PC-3 (cell line): ENCODE data around the gene FBXO31. TPM values are rescaled to one million over a fixed set of nuclear protein-coding genes. Genes with fewer than 3 reads are reported as not detected.
A peak's percentile ranks its signal among the peaks of the same experiment; 100 is the strongest.

ENCODE experiments used
- ATAC-seq: fragments of 200-7000 bp; cut with Tn5 transposase; 2 replicates; pipeline ENCODE4 v1.9.1; 2020; ENCODE audit warnings: mild to moderate bottlenecking, moderate library complexity
- BruUV-seq: library from RNA; stranded (reverse); fragments of 400-500 nt; replicated peaks from 2 replicates; lab custom pipeline; 2021; lab: Mats Ljungman, UMichigan
- CTCF ChIA-PET: fragments of 300-600 bp; sonication (Branson Sonifier 250); formaldehyde crosslinking; loops from one replicate; lab custom pipeline; 2022; ENCODE audit warnings: antibody characterized with exemption; lab: Charles Lee
- POLR2A ChIA-PET: fragments of 300-600 bp; sonication (Branson Sonifier 250); formaldehyde crosslinking; loops from one replicate; lab custom pipeline; 2022; ENCODE audit warnings: antibody characterized with exemption; ENCODE audit not compliant: unreplicated experiment; lab: Charles Lee
- DNase-seq: peaks from one replicate; pipeline ENCODE4 v3.0.0-alpha.2; 2015
- H2AFZ ChIP-seq: fragments of 300-600 bp; sonication (generic); 2 replicates; pipeline ENCODE4 v1.6.0; 2016; ENCODE audit warnings: antibody characterized with exemption, low read length
- H3F3A ChIP-seq: fragments of 300-600 bp; sonication (generic); one replicate; pipeline ENCODE4 v1.6.0; 2017; ENCODE audit warnings: antibody characterized with exemption, low read length, control low read depth, mild to moderate bottlenecking; ENCODE audit not compliant: unreplicated experiment
- H3K27ac ChIP-seq: fragments of 300-600 bp; sonication (generic); 2 replicates; pipeline ENCODE4 v1.5.1; 2016; ENCODE audit warnings: mild to moderate bottlenecking, low read length
- H3K27me3 ChIP-seq: fragments of 300-600 bp; sonication (generic); 2 replicates; pipeline ENCODE4 v1.6.1; 2016; ENCODE audit warnings: low read length, mixed read lengths
- H3K36me3 ChIP-seq: fragments of 300-600 bp; sonication (generic); 2 replicates; pipeline ENCODE4 v1.6.1; 2016; ENCODE audit warnings: low read depth, mixed run types, low read length, mixed read lengths
- H3K4me1 ChIP-seq: fragments of 300-600 bp; sonication (generic); 2 replicates; pipeline ENCODE4 v1.5.1; 2016; ENCODE audit warnings: low read length; ENCODE audit not compliant: insufficient read depth
- H3K4me2 ChIP-seq: fragments of 300-600 bp; sonication (generic); 2 replicates; pipeline ENCODE4 v1.6.0; 2016; ENCODE audit warnings: low read length
- H3K4me3 ChIP-seq: fragments of 300-600 bp; sonication (generic); 2 replicates; pipeline ENCODE4 v1.5.1; 2016; ENCODE audit warnings: mild to moderate bottlenecking, low read length, mixed read lengths
- H3K79me2 ChIP-seq: fragments of 300-600 bp; sonication (generic); 2 replicates; pipeline ENCODE4 v1.6.1; 2017; ENCODE audit warnings: low read length, mixed read lengths
- H3K9ac ChIP-seq: fragments of 300-600 bp; sonication (generic); 2 replicates; pipeline ENCODE4 v1.6.0; 2016; ENCODE audit warnings: mild to moderate bottlenecking, low read length
- H3K9me2 ChIP-seq: fragments of 300-600 bp; sonication (generic); replicated peaks from 2 replicates; pipeline ENCODE4 v1.6.1; 2016; ENCODE audit warnings: mixed run types, low read length, mixed read lengths
- H3K9me3 ChIP-seq: fragments of 300-600 bp; sonication (generic); 2 replicates; pipeline ENCODE4 v1.6.1; 2016; ENCODE audit warnings: low read length, mixed read lengths
- H4K20me1 ChIP-seq: fragments of 300-600 bp; sonication (generic); 2 replicates; pipeline ENCODE4 v1.6.1; 2016; ENCODE audit warnings: low read length, mixed read lengths
- EZH2 ChIP-seq: fragments of 300-600 bp; sonication (generic); IDR thresholded peaks from one replicate; pipeline ENCODE4 v1.6.1; 2017; ENCODE audit warnings: antibody characterized with exemption, mild to moderate bottlenecking, low read length; ENCODE audit not compliant: unreplicated experiment
- EZH2phosphoT487 ChIP-seq: fragments of 300-600 bp; sonication (generic); IDR thresholded peaks from 2 replicates; pipeline ENCODE4 v1.6.1; 2018; ENCODE audit warnings: mild to moderate bottlenecking, antibody characterized with exemption, low read length, borderline replicate concordance
- intact Hi-C: fragments of 100-400 bp; cut with micrococcal nuclease; formaldehyde crosslinking; loops from 2 replicates; pipeline ENCODE4 v1.9.0; 2023
- total RNA-seq: library from RNA; depleted of rRNA; stranded (reverse); fragments of >200 nt; gene quantifications from 2 replicates; pipeline ENCODE4 v1.2.3, GENCODE V29; 2014
- TF ChIP-seq, protein P1 (sequence below): fragments of 300-600 bp; sonication (generic); conservative IDR thresholded peaks from 2 replicates; pipeline ENCODE4 v1.5.1; 2017; ENCODE audit warnings: antibody characterized with exemption, low read depth, mild to moderate bottlenecking, low read length

FBXO31 gene
- total RNA-seq, 1 experiment from 2014 or later, result 14.8 TPM

DNA sequence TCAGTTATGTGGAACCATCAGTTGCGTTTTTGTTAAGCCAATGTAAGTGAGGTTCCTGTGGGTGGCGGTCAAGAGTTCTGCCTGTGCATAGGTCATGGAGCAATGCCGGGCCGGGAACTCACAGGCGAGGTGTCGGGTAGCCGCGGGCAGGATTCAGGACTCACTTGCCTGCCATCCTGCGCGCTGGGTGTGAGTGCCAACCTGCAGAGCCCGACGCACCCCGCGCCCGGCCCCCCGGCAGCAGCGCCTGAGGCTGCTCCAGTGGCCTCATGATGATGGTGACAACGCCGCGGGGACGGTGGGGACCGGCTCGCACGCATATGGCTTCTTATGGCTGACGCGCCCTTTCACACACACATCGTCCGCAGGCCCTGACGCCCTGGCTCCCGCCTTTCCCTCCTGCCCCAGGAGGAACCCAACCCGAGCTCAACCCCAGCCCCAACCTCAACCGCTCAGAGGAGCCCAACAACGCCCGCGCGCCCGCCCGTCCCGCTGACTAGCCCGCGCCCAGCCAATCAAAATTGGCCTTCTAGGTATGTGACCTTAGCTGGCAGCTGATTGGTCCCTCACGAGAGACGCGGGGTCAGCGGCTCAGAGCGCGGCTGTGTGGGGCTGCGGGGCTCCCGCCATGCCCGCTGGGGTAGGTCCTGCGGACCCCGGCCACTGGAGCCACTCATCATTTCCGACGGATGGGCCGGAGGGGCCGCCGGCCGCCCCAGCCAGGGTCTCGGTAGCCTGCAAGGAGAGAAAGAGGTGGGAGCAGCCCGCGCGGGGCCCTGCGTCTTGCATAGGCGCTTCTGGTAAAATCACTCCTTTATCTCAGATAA lies 66.4 kb downstream of the FBXO31 start, which contains the start of gene C16orf95:
Gene C16orf95, minus strand, starts transcription at position 470 of the 827 bp plus-strand sequence. Its CDS starts 150 bp downstream, at position 320.
- Histone ChIP-seq H3K4me1 (peaks cover 8% of the 10 kb centered on the region), H3K4me2 (peak within 1 kb of the TSS; percentile 98), H3K36me3 (no peaks in the 10 kb centered on the region), H4K20me1 (no peaks in the 10 kb centered on the region), H3K4me3 (peak within 1 kb of the TSS; percentile 99), H3F3A (no peaks in the 10 kb centered on the region), H3K27me3 (no peaks in the 10 kb centered on the region), H3K79me2 (peaks cover 18% of the 10 kb centered on the region), H2AFZ (peak within 1 kb of the TSS; percentile 86), H3K9me2 (no peaks in the 10 kb centered on the region), H3K9ac (peak within 1 kb of the TSS; percentile 100), H3K27ac (peak within 1 kb of the TSS; percentile 90), H3K9me3 (no peaks in the 10 kb centered on the region)
- intact Hi-C loops, result loop anchor here (5.0 kb wide), 1 partner anchor 75 kb away; the partner anchor contains the start of gene MAP1LC3B
- peak; percentile 94 for DNase-seq
- TSS peak; percentile 73 for BruUV-seq
- ChIA-PET POLR2A (interaction anchor here (0.5 to 0.6 kb wide), 3 partner anchors 40 to 816 kb away, joined by 3 to 5 read pairs (median 3); no protein-coding TSS in a partner anchor), CTCF (no interaction called here)
- TF ChIP-seq, protein P1, sequence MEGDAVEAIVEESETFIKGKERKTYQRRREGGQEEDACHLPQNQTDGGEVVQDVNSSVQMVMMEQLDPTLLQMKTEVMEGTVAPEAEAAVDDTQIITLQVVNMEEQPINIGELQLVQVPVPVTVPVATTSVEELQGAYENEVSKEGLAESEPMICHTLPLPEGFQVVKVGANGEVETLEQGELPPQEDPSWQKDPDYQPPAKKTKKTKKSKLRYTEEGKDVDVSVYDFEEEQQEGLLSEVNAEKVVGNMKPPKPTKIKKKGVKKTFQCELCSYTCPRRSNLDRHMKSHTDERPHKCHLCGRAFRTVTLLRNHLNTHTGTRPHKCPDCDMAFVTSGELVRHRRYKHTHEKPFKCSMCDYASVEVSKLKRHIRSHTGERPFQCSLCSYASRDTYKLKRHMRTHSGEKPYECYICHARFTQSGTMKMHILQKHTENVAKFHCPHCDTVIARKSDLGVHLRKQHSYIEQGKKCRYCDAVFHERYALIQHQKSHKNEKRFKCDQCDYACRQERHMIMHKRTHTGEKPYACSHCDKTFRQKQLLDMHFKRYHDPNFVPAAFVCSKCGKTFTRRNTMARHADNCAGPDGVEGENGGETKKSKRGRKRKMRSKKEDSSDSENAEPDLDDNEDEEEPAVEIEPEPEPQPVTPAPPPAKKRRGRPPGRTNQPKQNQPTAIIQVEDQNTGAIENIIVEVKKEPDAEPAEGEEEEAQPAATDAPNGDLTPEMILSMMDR, result peak; percentile 55
- no peak for TF ChIP-seq EZH2
- peak; percentile 92 for ATAC-seq

- TF ChIP-seq, protein P1, result no peak
- TF ChIP-seq EZH2phosphoT487 (no peak), EZH2 (no peak)
- intact Hi-C loops, result loop anchor here (5.0 kb wide), 1 partner anchor 76 kb away; the partner anchor contains the start of gene MAP1LC3B
- peaks cover 8% of the 10 kb centered on the region for H3K4me1 ChIP-seq
- H3K4me2 ChIP-seq, result peak overlapping the region; percentile 98
- BruUV-seq, result no TSS peak
- peaks cover 18% of the 10 kb centered on the region for H3K79me2 ChIP-seq
- H3F3A ChIP-seq, result no peaks in the 10 kb centered on the region
- no peaks in the 10 kb centered on the region for H3K9me3 ChIP-seq
- H3K4me3 ChIP-seq, result peak overlapping the region; percentile 99
- H2AFZ ChIP-seq, result peak overlapping the region; percentile 86; the same call in 1 of the 2 replicates
- H3K36me3 ChIP-seq, result no peaks in the 10 kb centered on the region
- no peak for ATAC-seq
- H3K9me2 ChIP-seq, result no peaks in the 10 kb centered on the region
- ChIA-PET CTCF (no interaction called here), POLR2A (interaction anchor here (0.6 kb wide), 1 partner anchor 815 kb away, joined by 3 read pairs; no protein-coding TSS in a partner anchor)
- no peaks in the 10 kb centered on the region for H3K27me3 ChIP-seq
- no peaks in the 10 kb centered on the region for H4K20me1 ChIP-seq
- peak overlapping the region; percentile 90 for H3K27ac ChIP-seq
- H3K9ac ChIP-seq, result peak overlapping the region; percentile 100
- no peak for DNase-seq
Observed at GRCh38 chr16:87316450-87316922, 67.1 kb downstream of the FBXO31 start.
